ENCODE data around the gene MYO6.

MYO6 gene

GRCh38 chr6:75946146-75946831 is 197.2 kb downstream of the MYO6 start:
- Histone ChIP-seq H3K4me1 (ENCODE audit: insufficient read depth, low read length) (peaks cover 14% of the 10 kb centered on the region; the same call in 1 of the 2 replicates), H3K9ac (ENCODE audit: low read depth, low read length) (no peak overlapping the region), H3K36me3 (ENCODE audit: insufficient read depth, low read length) (no peaks in the 10 kb centered on the region), H3K9me3 (ENCODE audit: control insufficient read depth, insufficient read depth, low read length) (no peaks in the 10 kb centered on the region)

DNA sequence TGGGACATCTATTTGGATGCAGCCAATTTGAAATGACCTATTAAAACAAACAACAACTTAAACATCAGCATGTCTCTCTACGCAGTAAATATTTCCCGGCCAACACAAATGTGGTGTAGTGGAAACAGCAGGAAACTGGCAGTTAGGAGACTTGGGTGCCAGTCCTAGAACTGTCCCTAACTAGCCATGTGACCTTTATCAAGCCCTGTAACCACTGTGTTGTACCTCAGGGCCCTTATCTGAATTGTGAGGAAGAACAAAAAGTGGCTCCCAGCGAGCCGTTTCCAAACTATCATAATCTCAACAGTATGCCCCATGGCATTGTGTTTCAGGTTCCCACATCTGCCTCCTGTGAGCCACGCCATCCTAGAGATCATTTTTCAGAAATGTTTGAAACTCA is 198.9 kb downstream of the MYO6 start:
- H3K36me3 ChIP-seq (ENCODE audit: insufficient read depth, low read length), result no peaks in the 10 kb centered on the region
- no peaks in the 10 kb centered on the region for H3K9me3 ChIP-seq (ENCODE audit: control insufficient read depth, insufficient read depth, low read length)
- H3K4me1 ChIP-seq (ENCODE audit: insufficient read depth, low read length), result peaks cover 14% of the 10 kb centered on the region; the same call in 1 of the 2 replicates
- no peak overlapping the region for H3K9ac ChIP-seq (ENCODE audit: low read depth, low read length)

- Histone ChIP-seq H3K4me1 (ENCODE audit: insufficient read depth, low read length) (no peaks in the 10 kb centered on the region), H3K9me3 (ENCODE audit: control insufficient read depth, insufficient read depth, low read length) (no peaks in the 10 kb centered on the region), H3K36me3 (ENCODE audit: insufficient read depth, low read length) (no peaks in the 10 kb centered on the region), H3K9ac (ENCODE audit: low read depth, low read length) (no peak overlapping the region)
Measured at GRCh38 chr6:75952128-75952527, 203.1 kb downstream of the MYO6 start.

DNA sequence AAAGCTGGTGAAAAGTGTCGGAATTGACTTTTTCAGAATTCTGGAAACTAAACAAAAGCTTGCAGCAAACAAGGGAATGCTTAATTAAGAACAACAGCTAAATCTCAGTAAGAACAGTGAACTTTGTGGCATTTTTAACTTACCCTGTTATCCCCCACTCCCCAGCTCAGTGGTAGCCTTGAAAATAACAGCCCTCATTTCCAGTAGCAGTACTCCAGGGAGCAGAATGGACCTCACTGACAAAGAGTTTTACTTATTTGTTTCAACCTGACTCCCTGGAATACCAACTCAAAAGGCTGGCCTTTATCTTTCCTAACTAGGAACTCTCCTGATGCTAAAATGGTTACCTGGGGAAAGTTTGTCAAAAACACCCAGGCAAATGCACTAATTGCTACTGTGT is 214.5 kb downstream of the MYO6 start:
- H3K4me1 ChIP-seq (ENCODE audit: insufficient read depth, low read length), result no peaks in the 10 kb centered on the region
- no peaks in the 10 kb centered on the region; the same call in 1 of the 2 replicates for H3K9me3 ChIP-seq (ENCODE audit: control insufficient read depth, insufficient read depth, low read length)
- H3K9ac ChIP-seq (ENCODE audit: low read depth, low read length), result no peak overlapping the region
- H3K36me3 ChIP-seq (ENCODE audit: insufficient read depth, low read length), result no peaks in the 10 kb centered on the region; the same call in 1 of the 2 replicates

GRCh38 chr6:75968143-75968542 is 219.1 kb downstream of the MYO6 start:
- Histone ChIP-seq H3K9ac (ENCODE audit: low read depth, low read length) (no peak overlapping the region), H3K4me1 (ENCODE audit: insufficient read depth, low read length) (no peaks in the 10 kb centered on the region), H3K9me3 (ENCODE audit: control insufficient read depth, insufficient read depth, low read length) (no peaks in the 10 kb centered on the region), H3K36me3 (ENCODE audit: insufficient read depth, low read length) (no peaks in the 10 kb centered on the region)
